NK-92 (cell line): ENCODE measurements around the gene TNKS1BP1.
"Not testable (repeated sequence)": the region's sequence is repeated elsewhere in the genome, so short reads cannot be mapped to it uniquely, and the experiment has no call there.

Experiments used
- DNase-seq: peaks from one replicate; lab custom pipeline; 2025; ENCODE audit not compliant: unreplicated experiment; lab: John Stamatoyannopoulos, UW

Gene TNKS1BP1

DNA sequence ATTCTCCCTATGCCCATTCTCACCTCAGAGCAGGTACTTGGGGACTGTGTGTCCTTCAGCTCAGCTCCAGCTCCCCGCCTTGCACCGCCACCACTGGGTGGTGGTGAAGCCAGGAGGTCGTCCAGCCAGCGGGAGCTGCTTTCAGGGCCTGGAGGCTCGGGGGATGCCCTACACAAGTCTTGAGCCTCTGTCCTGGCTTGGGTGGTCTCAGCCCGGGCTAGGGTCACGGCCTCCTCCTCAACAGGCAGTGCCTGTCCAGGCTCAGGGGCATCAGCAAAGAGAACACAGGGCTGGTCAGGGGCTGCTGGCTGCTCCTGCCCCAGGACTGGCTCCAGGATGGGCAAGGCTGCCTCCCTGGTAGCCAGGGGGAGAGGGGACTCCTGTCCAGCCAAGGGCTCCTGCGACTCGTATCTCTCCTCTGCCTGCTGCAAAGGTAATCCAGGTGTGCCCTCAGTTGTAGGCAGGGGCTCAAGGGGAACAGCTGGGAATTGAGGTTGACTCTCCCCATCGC is 12.2 kb downstream of the TNKS1BP1 start:
- no peak for DNase-seq

DNA sequence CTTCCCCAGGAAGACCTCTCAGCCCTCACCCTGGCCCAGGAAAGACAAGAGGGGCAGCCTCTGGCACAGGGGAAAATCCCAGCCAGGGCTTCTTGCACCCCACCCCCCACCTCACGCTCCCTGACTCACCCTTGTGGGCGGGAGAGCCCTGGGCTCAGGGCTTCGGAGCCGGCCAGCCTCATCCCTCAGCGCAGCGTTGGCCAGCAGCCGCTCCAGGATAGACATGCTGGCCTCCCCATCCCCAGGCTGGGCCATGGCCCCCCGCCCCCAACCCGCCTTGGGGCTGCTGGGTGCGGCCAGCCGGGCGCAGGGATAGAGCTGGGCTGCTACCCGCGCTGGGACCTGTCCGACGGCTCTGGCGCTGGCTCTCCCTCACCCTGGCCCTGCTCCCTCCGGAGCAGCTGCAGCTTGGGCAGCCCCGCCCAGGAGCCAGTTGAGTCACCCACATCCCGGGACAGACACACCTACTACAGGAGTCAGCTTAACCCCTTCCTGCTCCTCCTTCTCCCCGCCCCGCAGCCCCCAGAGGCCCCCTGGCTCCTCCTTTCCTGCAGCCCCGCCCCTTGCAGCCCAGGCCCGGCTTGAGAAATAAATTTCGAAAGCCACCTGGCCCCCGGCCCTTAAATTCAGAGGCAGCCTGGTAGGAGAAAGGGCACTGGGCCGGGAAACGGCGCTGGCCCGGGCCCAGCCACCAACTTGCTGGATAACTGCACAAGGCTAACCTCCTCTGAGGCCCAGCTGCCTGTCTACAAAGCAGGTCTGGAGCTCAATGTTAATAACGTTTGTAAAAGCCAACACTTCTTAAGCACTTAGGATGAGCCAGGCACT is 13.4 kb downstream of the TNKS1BP1 start:
- no peak for DNase-seq

DNA sequence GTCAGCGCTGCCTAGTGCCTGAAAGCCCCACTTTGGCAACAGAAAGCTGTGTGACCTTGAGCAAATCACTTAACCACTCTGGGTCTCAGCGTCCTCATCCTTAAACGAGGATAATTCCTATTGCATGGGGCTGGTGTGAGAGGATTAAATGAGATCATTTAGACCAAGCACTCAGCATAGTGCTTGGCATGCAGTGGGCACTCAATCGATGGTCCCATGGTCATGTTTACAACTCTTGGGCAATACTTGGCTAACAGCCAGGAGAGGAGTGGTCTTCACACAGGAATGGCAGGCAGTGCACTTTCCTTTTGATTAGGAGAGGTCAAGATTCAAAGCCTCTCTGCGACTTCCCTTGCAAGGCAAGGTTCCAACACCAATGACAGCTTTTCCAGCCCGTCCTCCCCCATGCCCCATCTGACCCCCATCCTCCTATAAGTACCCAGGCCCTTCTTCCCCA is 14.1 kb downstream of the TNKS1BP1 start:
- DNase-seq, result no peak

DNA sequence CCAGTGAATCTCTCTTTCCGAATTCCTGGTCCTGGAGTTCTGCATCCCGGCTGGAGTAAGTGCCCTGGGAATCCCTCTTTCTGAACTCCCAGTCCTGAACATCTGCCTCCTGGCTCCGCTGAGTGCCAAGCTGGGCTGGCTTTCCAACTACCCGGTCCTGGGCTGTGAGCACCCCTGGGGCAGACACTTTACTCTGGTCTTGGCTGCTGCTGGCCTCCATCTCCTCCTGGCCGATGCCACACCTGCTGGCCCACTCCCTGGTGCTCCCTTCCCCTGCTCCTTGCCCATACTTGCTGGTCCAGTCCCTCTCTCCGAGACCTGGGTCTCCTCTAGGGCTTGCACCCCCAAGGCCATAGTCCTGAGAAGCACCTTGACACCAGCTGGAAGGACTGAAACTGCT is 14.7 kb downstream of the TNKS1BP1 start:
- no peak for DNase-seq

DNA sequence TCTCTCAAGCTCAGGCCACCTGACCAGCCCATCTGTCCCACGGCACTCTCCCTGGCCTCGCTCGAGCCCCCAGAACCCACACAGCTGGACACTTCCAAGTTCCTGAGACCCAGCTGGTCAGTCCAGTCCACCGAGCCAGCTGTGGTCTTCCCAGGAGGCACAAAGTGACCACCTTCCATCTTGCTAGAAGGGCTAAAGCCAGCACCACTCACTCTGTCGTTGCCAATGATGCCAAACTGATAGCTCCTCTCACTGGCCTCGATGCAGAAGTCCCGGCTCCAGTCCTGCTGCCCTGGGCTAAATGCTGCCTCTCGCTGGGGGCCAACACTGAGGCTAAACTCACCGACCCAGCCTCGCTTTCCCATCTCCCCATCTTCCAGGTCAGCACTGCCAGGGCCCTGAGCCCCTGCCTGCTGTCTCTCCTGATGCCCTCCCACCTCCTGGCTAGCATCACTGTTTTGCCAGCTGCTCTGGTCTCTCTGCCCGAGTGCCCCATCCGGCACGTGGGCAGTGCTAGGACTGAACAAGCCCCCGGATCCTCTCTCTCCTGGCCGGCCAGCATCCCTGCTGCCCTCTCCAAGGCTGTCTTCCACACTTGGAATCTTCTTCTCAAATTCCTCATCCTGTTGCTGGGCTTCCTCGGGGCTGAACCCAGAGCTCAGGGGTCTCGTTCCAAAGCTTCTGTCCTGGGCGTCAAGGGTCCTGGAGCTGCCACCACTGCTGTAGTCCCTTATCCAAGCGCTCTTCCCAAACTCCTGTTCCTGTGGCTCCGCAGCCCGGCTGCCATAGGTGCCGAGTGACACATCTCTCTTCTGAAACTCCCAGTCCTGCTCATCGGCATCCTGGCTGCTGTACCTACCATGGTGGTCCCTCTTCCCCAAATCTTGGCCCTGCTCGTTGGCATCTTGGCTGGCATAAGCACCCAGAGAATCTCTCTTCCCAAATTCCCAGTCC is 15.4 kb downstream of the TNKS1BP1 start:
- no peak for DNase-seq

DNA sequence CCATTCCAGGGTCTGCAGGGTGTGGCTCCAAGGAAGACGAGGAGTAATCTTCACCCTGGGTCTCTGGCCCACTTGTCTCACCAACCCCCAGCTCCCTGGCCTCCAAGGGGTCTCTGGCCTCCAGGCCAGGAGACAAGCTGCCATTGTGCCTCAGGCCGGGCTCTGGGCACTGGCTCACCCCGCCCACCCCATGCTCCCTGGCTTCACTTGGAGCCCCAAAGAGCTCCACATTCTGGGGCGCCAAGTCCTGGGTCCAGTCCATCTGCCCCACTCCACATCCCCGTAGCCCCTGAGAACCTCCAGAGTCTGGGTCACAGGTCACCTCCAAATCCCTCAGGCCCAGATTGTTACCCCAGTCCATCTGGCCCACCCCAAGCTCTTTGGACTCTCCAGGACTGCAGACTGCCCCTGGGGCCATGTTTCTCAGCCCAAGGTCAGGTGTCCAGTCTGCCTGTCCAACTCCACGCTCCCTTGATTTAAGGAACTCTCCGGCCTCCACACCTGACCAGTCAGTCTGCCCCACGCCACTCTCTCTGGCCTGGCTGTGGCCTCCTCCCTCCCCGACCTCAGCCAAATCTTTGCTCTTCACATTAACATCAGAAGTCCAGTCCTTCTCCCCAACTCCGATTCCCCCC is 16.2 kb downstream of the TNKS1BP1 start:
- no peak for DNase-seq

DNA sequence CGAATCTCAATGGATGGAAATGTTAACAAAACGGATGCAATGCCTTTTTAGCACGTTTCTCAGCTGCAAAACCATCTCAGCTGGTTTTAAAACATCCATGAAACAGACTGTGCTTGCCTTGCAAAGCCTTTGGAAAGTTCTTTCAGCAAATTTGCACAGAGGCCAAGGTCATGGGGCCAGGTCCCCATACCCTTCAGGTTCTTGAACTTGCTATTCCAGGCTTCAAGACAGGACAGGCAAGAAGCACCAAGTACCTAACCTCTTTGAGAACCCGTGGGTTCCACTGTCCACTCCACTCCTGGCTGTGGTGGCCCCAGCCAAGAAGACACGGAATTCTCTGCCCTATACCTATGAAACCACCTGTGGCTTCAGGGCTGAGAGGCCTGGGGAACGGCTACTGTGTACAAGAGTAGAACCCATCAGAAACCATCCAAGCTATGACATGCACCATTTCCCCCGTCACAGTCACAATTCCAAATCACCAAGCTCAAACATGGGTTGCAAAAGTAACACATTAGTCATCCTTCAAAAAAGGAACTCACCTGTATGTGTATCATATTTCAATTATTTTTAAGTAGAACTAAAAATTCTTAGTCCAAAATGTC is 17.0 kb downstream of the TNKS1BP1 start:
- DNase-seq, result no peak

DNA sequence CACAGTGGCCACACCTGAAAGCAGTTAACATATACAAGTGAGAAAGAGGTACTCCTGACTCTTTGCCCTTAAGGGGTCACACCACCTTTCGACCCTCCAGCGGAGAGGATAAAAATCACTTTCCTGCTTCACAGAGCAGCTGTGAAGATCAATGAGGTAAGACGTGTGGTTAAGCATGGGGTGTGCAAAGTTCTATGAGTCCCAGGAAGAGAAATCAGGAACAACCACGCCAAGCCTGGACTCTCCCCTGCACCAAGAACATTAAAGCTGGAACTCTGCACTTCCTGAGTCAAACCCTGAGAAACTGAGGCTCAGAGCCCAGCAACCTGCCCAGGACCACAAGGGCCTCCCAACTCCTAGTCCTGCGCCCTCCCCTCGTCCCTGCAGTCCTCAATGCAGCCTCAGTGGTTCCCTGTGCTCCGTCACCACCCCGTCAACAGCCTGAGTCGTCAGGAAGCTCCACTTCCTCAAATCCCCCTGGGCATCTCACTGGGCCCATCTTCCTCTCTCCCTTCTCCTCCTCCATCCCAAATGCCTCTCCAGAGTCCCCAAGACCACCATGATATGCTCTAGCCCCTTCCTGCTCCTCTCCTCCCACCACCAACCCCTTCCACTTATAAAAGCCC is 17.7 kb downstream of the TNKS1BP1 start:
- DNase-seq, result no peak

DNA sequence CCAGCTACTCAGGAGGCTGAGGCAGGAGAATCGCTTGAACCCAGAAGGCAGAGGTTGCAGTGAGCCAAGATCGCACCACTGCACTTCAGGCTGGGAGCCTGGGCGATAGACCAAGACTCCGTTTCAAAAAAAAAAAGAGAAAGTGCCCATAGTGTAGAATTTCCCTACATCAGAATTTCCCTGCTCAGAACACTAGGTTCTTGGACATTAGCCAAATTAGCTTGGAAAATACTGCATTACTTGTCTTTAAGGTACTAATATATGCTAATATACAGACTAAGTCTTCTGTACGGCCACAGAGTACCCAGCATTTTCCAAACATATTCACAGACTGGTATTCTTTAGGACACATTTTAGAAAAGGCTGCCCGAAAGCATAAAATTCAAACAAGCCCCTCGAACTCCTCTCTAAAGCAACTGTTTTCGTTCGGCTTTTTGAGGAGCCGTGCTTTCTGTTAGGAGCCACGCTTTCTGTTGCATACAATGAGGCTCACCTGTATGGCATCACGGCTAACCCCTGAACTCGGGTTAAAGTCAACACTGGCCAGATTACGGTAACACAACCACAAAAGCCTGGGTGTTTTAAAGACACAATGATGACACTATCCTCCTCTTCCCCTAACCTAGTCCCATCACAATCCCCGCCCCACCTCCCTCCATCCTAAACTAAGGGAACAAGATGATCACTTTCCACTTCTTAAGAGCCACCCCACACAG is 18.4 kb downstream of the TNKS1BP1 start:
- no peak for DNase-seq

DNA sequence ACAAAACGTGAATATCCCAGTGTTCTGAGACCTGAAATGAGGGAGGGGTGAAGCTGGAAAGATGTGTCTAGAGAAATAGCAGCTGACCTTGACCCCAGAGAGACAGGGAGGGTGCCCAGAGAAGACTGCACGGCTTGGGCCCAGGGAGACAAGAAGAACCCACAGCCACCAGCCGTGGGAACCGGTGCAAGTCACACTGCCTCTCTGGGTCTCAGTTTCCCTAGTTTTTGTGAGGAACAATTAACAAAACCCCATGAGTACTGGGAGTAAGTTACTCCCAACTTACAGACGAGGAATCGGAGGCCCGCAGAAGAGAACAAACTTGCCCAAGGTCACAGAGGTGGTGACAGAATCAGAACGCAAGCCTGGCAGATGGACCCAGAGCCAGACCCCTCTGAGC is 19.2 kb downstream of the TNKS1BP1 start:
- no peak for DNase-seq

DNA sequence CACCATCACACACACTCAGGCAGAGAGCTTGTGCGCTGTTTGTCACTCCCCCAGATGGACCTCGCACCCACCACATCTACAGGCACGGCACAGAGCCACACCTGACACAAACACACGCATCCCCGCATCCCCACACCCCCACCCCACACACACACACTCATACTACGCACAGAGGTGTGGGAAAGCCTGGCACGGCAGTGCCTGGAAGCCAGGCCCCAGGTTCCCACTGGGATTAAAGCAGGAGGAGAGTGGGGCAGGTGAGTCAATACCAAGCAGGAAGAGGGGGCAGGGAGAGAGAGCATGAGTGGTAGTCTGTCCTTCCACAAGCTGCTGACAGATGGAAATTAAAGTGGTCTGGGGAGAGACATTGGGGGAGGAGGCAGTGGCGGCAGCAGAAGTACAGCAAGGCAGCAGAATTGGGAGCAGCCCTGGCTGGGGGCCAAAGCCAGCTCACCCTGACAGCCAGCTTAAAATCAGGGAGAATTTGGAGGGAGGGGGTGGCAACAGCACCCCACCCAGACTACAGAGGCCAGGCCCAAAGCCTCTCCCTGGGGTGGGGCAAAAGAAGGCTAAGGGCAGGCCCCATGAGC is 20.7 kb downstream of the TNKS1BP1 start:
- no peak for DNase-seq

DNA sequence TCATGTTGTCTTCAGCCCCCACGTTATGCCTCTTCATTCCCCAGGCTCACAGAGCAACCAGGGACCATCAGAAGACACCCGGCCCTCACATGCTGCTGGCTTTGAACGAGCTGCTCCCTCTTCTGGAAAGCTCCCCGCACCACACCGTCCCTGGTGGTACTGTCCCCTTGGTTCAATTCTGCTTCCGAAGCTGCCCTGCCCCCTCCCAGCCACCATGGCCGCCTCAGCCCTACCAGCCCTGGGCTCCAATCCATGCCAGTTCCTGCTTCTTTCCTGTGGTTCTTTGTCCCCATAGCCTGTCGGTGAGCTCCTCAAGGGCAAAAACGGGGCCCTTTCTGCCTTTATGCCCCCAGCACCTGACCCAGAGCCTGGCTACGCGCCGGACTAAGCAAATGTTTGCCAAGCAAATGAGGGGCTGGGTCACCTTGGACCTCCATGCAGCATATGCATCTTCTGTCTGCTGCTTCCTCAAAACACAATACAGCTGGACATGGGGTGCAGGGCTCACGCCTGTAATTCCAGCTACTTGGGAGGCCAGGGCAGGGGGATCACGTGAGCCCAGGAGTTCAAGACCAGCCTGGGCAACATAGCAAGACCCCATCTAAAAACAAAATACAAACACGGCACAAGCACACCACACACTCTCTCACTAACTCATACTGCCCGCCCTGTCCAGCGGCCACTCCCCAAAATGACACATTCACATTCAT is 21.3 kb downstream of the TNKS1BP1 start:
- no peak for DNase-seq

DNA sequence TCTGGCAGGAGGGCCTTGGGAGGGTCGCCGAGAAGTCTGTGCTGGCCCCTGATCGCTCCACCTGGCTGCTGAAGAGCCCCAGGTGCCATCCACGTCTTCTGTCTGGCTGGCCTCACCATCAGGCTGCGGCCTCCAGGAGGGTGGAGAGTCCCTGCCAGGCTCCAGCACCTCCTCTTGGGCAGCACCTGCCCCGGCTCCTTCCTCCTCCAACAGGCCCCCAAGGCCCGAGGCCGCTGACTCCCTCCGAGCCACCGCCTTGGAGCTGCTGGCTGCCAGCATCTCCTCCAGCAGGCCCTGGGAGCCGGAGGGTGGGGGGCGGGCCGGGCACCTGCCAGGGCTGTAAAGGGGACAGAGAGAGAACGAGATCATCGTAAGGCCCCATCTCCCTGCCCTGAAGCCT is 22.3 kb downstream of the TNKS1BP1 start:
- no peak for DNase-seq

DNA sequence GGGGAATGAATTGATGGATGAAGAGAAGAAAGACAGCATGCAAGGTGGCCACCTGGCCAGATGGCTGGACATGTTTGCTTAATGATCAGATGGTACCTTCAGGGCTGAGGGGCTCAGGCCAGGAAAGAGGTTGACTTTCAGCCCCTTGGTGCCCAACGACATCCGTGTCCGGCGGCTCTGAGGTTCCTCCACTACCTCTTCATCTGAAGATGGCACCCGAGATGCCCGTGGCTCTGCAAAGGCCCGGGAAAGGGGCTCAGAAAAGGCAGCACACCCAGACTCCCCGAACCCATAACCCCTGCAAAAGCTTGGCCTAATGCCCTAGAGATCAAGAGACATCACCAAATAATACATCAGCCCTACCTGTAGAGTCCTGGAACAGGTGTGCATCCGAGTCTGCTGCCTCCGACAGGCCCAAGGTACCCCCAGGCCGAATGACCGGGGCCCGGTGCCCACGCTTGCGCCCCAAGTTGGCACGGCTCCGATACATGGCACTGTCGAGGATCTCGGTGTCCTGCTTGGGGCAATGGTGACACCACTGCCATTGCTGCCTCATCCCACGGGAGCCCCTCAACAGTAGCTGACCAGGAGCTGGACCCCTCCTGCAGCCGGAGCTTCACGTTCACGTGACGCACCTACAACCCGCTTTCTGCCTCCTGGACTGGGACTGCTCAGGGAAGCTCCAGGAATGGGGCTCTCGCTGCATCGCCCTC is 22.9 kb downstream of the TNKS1BP1 start:
- no peak for DNase-seq

DNA sequence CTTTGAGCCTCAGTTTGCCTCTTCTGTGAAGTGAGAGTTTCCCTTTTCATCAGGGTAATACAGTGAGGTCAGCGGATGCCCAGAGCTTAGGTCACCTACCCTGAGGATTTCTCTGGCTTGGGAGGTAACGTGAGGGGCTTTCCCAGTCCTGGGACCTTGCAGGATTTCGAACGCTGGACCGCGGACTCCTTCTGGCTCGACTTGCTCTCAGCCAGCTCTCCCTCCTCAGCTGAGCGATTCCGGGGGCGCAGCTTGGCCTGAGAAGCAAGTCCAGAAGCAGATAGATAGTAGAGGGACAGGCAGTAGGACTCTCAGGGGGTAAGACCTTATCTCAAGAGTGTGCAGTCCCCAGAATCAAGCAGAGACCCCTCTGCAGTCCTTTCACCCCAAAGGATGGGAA is 24.0 kb downstream of the TNKS1BP1 start:
- no peak for DNase-seq

DNA sequence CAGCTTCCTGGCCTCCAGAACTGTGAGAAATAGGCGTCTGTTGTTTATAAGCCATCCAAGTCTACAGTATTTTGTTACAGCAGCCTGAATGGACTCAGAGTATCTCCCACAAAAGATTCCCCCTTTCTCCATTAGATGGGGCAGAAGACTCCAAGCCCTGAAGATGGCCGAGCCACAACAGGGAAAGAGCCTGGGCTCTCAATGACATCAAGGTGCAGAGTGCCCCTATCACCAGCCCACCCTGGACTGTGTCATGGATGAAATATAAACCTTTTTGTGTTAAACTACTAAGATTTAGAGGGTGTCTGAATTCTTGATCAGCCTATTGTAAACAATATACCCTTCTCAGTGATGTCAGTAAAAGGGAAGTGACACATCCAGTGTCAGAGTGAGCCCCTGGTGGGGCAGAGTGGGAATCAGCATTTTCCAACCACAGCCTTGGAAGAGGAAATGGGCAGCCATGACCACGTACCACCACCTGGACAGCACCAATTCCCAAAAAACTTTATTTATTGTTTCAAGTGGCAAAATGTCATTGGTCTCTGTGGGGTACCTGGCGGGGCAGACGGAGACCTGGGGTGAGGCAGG is 25.5 kb downstream of the TNKS1BP1 start:
- no peak for DNase-seq

DNA sequence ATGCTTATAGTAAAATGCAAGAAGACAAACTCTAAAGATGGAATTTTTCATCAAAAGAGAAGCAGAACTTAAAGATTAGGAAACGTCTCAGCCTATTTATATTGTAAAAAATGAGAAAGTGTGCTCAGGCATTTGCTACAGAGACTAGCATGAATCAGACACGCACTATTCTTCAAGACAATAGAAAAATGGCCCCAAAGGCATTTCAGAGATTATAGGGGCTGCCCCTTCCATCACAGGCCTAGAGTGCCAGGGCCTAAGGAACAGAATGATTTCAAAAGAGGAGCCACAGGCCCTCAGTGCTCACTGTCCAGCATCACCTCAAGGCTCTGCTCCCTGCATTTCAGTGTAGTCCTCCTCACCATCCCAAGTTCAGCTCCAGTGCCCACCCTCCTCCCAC is 27.5 kb downstream of the TNKS1BP1 start:
- DNase-seq, result no peak

DNA sequence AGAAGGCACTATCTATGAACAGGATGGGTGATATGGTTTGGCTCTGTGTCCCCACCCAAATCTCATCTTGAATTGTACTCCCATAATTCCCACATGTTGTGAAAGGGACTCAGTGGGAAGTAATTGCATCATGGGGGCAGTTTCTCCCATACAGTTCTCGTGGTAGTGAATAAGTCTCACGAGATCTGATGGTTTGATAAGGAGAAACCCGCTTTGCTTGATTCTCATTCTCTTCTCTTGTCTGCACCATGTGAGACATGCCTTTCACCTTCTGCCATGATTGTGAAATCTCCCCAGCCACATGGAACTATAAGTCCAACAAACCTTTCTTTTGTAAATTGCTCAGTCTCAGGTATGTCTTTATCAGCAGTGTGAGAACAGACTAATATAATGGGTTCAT is 28.5 kb downstream of the TNKS1BP1 start:
- not testable (repeated sequence) for DNase-seq
